Fibroblast of the conjunctiva (primary cell): Measurements from ENCODE around the gene SPATA31C1.
"Not testable (repeated sequence)": the region's sequence is repeated elsewhere in the genome, so short reads cannot be mapped to it uniquely, and the experiment has no call there.

Experiments
- DNase-seq: peaks from one replicate; pipeline ENCODE4 v3.0.0-alpha.2; 2010; ENCODE audit warnings: low read depth

Gene SPATA31C1

GRCh38 chr9:87938336-87938735 lies 20.6 kb downstream of the SPATA31C1 start:
- not testable (repeated sequence) for DNase-seq

- not testable (repeated sequence) for DNase-seq
Observed at GRCh38 chr9:87939096-87939495, 21.3 kb downstream of the SPATA31C1 start.

GRCh38 chr9:87944096-87944495 lies 26.3 kb downstream of the SPATA31C1 start:
- DNase-seq = no peak

GRCh38 chr9:87944682-87945081 lies 26.9 kb downstream of the SPATA31C1 start:
- DNase-seq = no peak

DNA sequence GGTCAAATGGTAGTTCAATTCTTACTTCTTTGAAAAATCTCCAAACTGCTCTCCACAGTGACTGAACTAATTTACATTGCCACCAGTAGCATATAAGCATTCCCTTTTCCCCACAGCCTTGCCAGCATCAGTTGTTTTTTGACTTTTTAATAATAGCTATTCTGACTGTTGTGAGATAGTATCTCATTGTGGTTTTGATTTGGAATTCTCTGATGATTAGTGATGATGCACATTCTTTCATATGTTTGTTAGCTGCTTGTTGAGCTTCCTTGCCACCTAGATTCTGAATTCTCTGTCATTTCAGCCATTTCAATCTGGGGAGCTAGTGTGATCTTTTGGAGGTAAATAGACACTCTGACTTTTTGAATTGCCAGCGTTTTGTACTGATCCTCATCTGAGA lies 32.5 kb downstream of the SPATA31C1 start:
- DNase-seq = no peak

DNA sequence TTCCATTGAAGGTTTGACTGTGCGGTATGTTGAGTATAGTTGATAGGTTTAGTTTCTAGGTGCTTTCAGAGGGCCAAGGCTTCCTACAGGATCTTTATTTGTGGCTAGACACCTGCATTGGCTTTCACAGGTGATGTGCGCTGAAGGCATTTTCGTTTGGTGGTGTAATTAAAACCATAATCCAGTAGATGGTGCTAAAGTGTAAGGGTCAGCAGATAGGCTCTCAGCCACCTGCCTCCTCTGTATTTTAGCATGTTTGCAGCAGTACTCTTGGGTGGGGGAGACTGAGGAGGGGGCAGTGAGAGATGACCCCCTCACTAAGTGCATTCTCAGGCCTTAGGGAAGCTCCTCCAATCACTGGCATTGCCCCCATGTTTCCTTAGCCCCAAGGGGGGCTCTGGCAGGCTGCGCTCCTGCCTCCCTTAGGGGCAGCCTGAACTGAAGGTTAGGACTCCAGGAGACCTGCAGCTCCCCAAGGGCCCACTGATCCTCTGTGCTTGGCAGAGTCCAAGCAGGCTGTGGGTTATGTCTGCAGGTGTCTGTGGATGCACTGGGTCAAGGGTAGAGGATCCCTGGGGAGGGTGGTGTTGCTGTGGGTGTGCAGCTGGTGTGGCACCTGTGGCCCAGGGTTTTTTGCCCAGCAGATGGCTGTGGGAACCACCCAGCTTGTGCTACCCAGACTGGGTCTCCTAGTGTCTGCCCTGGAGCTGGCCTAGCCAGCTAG lies 33.2 kb downstream of the SPATA31C1 start:
- peak; percentile 13 for DNase-seq

DNA sequence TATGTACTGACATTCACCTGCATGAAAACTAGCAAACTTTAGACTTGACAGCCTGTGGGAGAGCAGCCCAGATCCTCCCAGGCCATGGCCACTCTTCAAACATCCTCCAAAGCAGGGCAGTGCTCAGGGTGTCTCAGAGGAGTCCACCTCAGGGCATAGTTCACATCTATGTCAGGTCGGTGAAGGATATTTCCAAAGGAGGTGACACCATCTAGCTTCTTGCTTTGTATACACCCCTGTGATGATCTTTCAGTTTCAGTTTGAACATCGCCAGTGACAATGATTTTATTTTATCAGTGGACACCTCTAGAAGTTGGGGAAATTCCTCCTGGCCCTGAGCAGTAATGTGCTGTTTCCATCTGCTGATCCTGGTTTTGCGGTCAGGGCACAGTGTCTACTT lies 36.5 kb downstream of the SPATA31C1 start:
- no peak for DNase-seq

DNA sequence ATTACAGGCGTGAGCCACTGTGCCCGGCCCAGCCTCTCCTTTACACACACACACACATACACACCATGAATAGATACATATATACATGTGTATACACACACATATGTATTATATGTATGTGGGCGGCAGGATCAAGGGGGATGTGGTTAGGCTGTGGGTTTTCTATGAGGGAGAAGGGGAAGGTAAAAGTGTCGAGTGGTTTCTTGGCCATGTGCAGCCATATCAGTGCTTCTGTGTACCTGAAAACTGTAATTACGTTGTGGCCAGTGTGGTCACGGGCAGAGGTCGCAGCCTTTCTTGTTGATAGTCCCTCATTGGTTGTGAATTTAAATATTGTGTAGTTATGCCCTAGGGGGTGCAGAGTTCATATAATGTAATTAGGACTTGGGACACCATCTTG lies 40.1 kb downstream of the SPATA31C1 start:
- DNase-seq = no peak

DNA sequence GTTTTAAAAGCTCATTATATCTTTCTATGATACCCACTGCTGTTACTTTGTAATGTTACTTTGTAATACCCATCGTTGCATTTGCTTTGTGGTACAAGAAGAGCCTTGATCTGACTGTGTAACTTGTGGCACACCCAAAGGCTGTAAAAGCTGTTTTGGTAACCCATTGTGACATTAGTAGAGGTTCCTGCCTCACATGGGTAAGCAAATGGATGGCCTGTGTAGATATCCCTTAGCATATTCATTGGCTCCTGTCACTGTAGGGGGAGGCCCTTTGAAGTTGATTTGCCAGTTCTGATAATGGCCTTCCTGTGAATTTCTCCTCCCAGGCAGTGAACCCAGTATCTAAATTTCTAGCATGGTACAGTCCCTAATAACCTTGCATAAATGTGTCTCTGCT lies 40.8 kb downstream of the SPATA31C1 start:
- DNase-seq = no peak

DNA sequence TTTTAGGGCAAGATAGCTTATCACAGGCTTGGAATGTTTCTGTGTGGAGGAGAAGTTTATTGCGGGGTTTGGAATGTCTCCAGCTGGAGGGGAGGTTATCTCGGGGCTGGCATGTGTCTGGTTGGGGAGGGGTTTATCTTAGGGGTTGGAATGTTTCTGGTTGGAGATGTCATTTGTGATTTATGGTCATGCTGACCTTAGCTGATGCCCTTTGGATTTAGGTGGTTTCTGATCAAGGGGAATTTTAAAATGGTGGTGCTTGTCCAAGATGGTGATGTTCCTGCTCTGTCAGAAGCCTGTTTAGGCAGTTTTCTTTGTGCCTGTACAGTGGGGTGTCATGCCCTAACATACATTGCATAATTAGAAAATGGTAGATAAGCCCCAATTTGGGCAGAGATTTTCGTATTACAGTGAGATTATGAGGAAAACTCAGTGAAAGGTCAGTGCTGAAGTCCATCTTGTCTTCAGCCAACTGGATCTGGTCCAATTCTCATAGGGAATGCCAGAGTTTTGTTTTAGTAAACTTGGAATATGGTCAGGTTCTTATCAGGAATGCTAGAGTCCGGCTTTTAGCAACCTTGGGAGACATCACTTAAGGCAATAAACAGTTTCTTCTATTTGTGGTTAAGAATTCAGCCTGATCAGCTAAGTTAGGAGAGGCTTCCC lies 42.3 kb downstream of the SPATA31C1 start:
- no peak for DNase-seq

- no peak for DNase-seq
Observed at GRCh38 chr9:87963770-87964169, 46.0 kb downstream of the SPATA31C1 start.

GRCh38 chr9:87964826-87965225 lies 47.1 kb downstream of the SPATA31C1 start:
- no peak for DNase-seq

GRCh38 chr9:87968155-87968554 lies 50.4 kb downstream of the SPATA31C1 start:
- no peak for DNase-seq

DNA sequence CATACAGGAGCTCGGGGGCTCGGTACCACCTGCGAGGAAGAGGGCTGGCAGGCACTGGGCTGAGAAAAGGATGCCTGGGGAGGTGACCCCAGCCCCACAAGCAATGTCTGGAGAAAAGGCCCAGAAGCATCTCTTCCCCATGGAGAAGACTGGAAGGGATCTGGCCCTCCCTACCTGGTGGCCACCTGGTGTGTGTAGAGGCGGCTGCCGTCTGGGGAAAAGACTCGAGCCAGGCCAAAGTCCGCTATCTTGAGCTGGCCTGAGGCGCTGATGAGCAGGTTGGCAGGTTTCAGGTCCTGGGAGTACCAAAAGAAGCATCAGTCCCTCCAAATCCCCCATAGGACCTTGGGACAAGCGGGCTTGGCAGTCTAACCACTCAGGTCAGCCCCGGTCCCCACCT lies 52.8 kb downstream of the SPATA31C1 start:
- DNase-seq = no peak

DNA sequence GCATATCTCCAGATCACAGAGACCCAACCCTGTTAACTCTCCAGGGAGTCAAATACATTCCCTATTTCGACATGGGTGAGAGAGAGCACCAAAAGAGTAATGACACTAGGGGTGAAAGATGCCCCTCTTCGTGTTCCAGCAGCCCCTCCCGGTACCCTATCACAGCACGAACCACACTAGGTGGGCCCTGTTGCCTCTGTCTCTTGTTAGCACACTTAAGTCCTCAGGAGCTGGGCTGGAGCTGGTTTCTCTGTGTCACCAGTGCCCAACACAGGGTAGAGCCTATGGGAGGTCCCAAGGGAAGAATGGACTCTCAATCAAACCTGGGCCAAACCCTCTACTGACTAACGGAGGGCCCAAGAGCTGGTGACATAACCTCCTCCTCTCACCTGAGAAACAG lies 55.4 kb downstream of the SPATA31C1 start:
- DNase-seq = no peak
